ENCODE data around the gene MCHR1. TPM values are rescaled to one million over a fixed set of nuclear protein-coding genes. Genes with fewer than 3 reads are reported as not detected.
A peak's percentile ranks its signal among the peaks of the same experiment; 100 is the strongest.

The MCHR1 gene
- polyA plus RNA-seq, 1 of the 3 experiments (the other 2 are of a cell fraction): 0.33 TPM

DNA sequence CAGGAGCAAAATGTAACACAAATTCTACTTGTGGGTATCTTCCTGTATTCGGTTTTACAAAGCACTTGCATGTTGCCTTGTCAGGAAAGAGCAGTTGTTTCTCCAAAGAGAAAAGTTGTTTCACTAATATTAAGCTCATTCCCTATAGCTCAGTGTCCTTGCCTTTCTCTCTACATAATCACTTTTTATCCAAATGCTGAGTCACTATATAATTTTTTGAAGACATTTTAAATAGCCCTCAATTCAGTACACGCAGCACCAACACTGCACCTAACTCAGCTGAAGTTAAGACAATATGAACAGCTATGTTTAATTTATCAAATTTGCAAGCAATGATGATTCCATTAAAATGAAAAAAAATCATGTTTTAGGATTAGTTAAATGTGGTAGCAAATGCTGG lies 28.2 kb upstream of the MCHR1 start:
- WGBS (ENCODE audit: low lambda C conversion rate): 58% methylated on average over 2 of the region's 2 CpGs
- H3K9ac ChIP-seq: peak overlapping the region; percentile 96; the same call in 1 of the 2 replicates
- no peaks in the 10 kb centered on the region for H4K20me1 ChIP-seq (ENCODE audit: insufficient read depth)
- CTCF ChIA-PET: interaction anchor here (0.6 to 5.3 kb wide), 3 partner anchors 109 to 267 kb away, joined by 3 to 25 read pairs (median 3); no protein-coding TSS in a partner anchor
- H3K4me2 ChIP-seq: peak overlapping the region; percentile 88
- peaks cover 9% of the 10 kb centered on the region for H3F3A ChIP-seq (replicated peaks; ENCODE audit: insufficient read depth)
- DNase-seq: no peak
- H3K36me3 ChIP-seq (replicated peaks in 1 of 2; ENCODE audit: control insufficient read depth in 1 of 2, insufficient read depth in 2 of 2, low read length in 1 of 2): no peaks in the 10 kb centered on the region
- peak overlapping the region; percentile 87 for H2AFZ ChIP-seq (ENCODE audit: low read depth)
- no peaks in the 10 kb centered on the region for H3K27me3 ChIP-seq (ENCODE audit: insufficient read depth)
- H3K4me1 ChIP-seq (ENCODE audit: control insufficient read depth in 1 of 2, insufficient read depth in 2 of 2, low read depth in 1 of 2, low read length in 1 of 2): peaks cover 21 to 23% of the 10 kb centered on the region in 2 experiments; a peak in 2 of 4 replicates
- POLR2A ChIA-PET: interaction anchor here (0.8 to 1.1 kb wide), 2 partner anchors 31 to 206 kb away, joined by 3 read pairs; partner anchors contain the start of genes ST13 and XPNPEP3
- peak overlapping the region; percentile 63 to 98 for H3K27ac ChIP-seq (ENCODE audit: low read depth in 2 of 2, low read length in 1 of 2)
- no peaks in the 10 kb centered on the region for H3K79me2 ChIP-seq (ENCODE audit: insufficient read depth)
- TF ChIP-seq ELF1 (IDR thresholded peaks at IDR 0.05): no peak
- TF ChIP-seq, protein P1, sequence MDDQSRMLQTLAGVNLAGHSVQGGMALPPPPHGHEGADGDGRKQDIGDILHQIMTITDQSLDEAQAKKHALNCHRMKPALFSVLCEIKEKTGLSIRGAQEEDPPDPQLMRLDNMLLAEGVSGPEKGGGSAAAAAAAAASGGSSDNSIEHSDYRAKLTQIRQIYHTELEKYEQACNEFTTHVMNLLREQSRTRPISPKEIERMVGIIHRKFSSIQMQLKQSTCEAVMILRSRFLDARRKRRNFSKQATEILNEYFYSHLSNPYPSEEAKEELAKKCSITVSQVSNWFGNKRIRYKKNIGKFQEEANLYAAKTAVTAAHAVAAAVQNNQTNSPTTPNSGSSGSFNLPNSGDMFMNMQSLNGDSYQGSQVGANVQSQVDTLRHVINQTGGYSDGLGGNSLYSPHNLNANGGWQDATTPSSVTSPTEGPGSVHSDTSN (IDR thresholded peaks at IDR 0.05): no peak
- no peak for TF ChIP-seq MEF2A (IDR thresholded peaks at IDR 0.05; ENCODE audit: borderline replicate concordance, low read depth)
- no peak for TF ChIP-seq EP300 (IDR thresholded peaks at IDR 0.05; ENCODE audit: borderline replicate concordance in 1 of 2, low read depth in 1 of 2, low read length in 1 of 2)
- no peak for TF ChIP-seq RXRA (IDR thresholded peaks at IDR 0.05; ENCODE audit: borderline replicate concordance, low read depth)
- no peak for TF ChIP-seq TCF12 (IDR thresholded peaks at IDR 0.05)
- TF ChIP-seq JUND (IDR thresholded peaks at IDR 0.05): no peak
- no peak for TF ChIP-seq MXI1 (IDR thresholded peaks at IDR 0.05; ENCODE audit: low read depth, low read length)
- TF ChIP-seq, protein P2, sequence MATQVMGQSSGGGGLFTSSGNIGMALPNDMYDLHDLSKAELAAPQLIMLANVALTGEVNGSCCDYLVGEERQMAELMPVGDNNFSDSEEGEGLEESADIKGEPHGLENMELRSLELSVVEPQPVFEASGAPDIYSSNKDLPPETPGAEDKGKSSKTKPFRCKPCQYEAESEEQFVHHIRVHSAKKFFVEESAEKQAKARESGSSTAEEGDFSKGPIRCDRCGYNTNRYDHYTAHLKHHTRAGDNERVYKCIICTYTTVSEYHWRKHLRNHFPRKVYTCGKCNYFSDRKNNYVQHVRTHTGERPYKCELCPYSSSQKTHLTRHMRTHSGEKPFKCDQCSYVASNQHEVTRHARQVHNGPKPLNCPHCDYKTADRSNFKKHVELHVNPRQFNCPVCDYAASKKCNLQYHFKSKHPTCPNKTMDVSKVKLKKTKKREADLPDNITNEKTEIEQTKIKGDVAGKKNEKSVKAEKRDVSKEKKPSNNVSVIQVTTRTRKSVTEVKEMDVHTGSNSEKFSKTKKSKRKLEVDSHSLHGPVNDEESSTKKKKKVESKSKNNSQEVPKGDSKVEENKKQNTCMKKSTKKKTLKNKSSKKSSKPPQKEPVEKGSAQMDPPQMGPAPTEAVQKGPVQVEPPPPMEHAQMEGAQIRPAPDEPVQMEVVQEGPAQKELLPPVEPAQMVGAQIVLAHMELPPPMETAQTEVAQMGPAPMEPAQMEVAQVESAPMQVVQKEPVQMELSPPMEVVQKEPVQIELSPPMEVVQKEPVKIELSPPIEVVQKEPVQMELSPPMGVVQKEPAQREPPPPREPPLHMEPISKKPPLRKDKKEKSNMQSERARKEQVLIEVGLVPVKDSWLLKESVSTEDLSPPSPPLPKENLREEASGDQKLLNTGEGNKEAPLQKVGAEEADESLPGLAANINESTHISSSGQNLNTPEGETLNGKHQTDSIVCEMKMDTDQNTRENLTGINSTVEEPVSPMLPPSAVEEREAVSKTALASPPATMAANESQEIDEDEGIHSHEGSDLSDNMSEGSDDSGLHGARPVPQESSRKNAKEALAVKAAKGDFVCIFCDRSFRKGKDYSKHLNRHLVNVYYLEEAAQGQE (IDR thresholded peaks at IDR 0.05; ENCODE audit: low read depth, low read length): no peak
- TF ChIP-seq, protein P3, sequence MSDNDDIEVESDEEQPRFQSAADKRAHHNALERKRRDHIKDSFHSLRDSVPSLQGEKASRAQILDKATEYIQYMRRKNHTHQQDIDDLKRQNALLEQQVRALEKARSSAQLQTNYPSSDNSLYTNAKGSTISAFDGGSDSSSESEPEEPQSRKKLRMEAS (IDR thresholded peaks at IDR 0.05; ENCODE audit: low read depth): no peak
- TF ChIP-seq RAD21 (IDR thresholded peaks at IDR 0.05; ENCODE audit: low read length): no peak
- TF ChIP-seq, protein P4, sequence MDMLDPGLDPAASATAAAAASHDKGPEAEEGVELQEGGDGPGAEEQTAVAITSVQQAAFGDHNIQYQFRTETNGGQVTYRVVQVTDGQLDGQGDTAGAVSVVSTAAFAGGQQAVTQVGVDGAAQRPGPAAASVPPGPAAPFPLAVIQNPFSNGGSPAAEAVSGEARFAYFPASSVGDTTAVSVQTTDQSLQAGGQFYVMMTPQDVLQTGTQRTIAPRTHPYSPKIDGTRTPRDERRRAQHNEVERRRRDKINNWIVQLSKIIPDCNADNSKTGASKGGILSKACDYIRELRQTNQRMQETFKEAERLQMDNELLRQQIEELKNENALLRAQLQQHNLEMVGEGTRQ (IDR thresholded peaks at IDR 0.05; ENCODE audit: borderline replicate concordance, low read depth, low read length): no peak
- TF ChIP-seq SMC3 (IDR thresholded peaks at IDR 0.05; ENCODE audit: low read depth, low read length): no peak
- TF ChIP-seq SIN3A (IDR thresholded peaks at IDR 0.05; ENCODE audit: borderline replicate concordance, low read depth, low read length): no peak
- TF ChIP-seq GABPA (IDR thresholded peaks at IDR 0.05; ENCODE audit: low read depth): no peak
- TF ChIP-seq NFIC (IDR thresholded peaks at IDR 0.05; ENCODE audit: borderline replicate concordance): no peak
- TF ChIP-seq NRF1 (IDR thresholded peaks at IDR 0.05; ENCODE audit: low read depth, low read length): no peak
- peak overlapping the region in 1 of 2 experiments; percentile 70; a peak in 2 of 4 replicates for H3K4me3 ChIP-seq (ENCODE audit: low read depth in 2 of 2, low read length in 1 of 2)
- H3K9me3 ChIP-seq: no peaks in the 10 kb centered on the region
- no peaks in the 10 kb centered on the region for H3K9me2 ChIP-seq

Data from SK-N-SH (cell line).